A549 treated with Hydrocortisone at 1 μM for 4 hours (cell line): Measurements from ENCODE around the gene HSD11B1L. TPM values are rescaled to one million over a fixed set of nuclear protein-coding genes. Genes with fewer than 3 reads are reported as not detected.

Experiments used
- total RNA-seq: library from RNA; stranded (reverse); fragments of 200-300 nt; extraction: Qiagen RNA extraction; gene quantifications from 5 replicates; pipeline ENCODE4 v1.2.3, GENCODE V29; 2022

HSD11B1L gene
- 3.7 to 5.7 TPM (median 4.5 TPM) in 5 replicates for total RNA-seq

GRCh38 chr19:5680437-5681368 lies at the start of gene HSD11B1L, which contains the start of gene MICOS13:
Gene HSD11B1L, plus strand, starts transcription at chr19:5681027. Its CDS starts 3,806 bp downstream, at chr19:5684833.
Gene MICOS13, minus strand, starts transcription at chr19:5680516. Its CDS starts 30 bp downstream, at chr19:5680486.

DNA sequence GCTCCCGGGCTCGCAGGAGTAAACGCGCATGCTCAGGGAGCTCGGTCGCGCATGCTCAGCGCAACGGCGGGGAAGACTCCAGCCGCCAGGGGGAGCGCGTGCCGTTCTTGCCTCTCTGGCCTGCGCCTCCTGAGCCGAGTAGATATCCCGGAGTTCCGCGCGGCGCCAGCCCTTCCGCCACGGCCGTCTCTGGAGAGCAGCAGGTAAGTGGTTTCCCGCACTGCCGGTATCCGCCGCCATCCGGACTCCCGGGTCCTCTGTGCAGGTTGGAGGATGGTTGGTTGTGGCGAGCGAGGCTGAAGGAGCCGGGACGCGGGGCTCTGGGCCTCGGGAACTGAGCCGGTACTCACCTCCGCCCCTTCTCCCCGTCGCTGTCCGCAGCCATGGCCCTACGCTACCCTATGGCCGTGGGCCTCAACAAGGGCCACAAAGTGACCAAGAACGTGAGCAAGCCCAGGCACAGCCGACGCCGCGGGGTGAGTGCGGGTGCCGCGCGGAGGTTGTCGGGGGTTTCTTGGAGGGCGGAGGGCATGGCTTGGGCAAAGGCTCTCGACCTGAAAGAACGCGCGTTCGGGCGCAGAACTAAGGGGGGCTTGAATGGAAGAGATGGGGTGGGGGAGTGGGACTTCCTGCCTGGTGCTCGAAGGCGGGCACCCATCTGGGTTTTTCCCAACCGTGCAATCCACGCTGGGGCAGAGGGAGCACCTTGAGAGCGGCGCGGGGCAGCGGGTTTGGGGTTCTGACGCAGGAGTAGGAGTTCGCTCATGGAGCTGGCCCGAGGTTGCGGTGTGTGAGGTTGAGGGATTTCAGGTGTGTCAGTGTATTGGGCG lies 9.5 kb downstream of the HSD11B1L start, which contains the start of gene RPL36:
Gene RPL36 (plus strand): TSS at position 171 of the 830 bp plus-strand sequence. CDS start 213 bp downstream, at position 384.

GRCh38 chr19:5719961-5720790 lies 39.3 kb downstream of the HSD11B1L start, which contains the start of the genes CATSPERD and LONP1:
Gene CATSPERD, plus strand, starts transcription at chr19:5720637. Its CDS starts 101 bp downstream, at chr19:5720738.
Gene LONP1, minus strand, starts transcription at chr19:5720146. Its CDS starts 14 bp downstream, at chr19:5720132.

Other genes with a start within 250 kb of the HSD11B1L start
- gene ZNRF4, start 225.6 kb upstream of the HSD11B1L start, total RNA-seq = not detected in 5 replicates
- 2.5 to 3.1 TPM (median 2.8 TPM) in 5 replicates for gene TINCR, start 113.1 kb upstream of the HSD11B1L start, total RNA-seq
- 32.5 to 36.1 TPM (median 33.8 TPM) in 5 replicates for gene SAFB2, start 58.3 kb upstream of the HSD11B1L start, total RNA-seq
- 48.8 to 62.9 TPM (median 51.8 TPM) in 5 replicates for gene SAFB, start 57.9 kb upstream of the HSD11B1L start, total RNA-seq
- 42.9 to 71.6 TPM (median 67.7 TPM) in 5 replicates for gene MICOS13, start 511 bp upstream of the HSD11B1L start, total RNA-seq
- gene RPL36, start 9.3 kb downstream of the HSD11B1L start, total RNA-seq = 626 to 897 TPM (median 766 TPM) in 5 replicates
- gene LONP1, start 39.1 kb downstream of the HSD11B1L start, total RNA-seq = 55.4 to 58.6 TPM (median 57.8 TPM) in 5 replicates
- gene CATSPERD, start 39.6 kb downstream of the HSD11B1L start, total RNA-seq = 0.03 TPM in 2 of 5 replicates, not detected in the others
- 1.3 to 2.8 TPM (median 2.4 TPM) in 5 replicates for gene PRR22, start 103.7 kb downstream of the HSD11B1L start, total RNA-seq
- 26.8 to 30.4 TPM (median 28.9 TPM) in 5 replicates for gene DUS3L, start 110.1 kb downstream of the HSD11B1L start, total RNA-seq
- 0.55 to 1.4 TPM (median 1.2 TPM) in 5 replicates for gene NRTN, start 124.0 kb downstream of the HSD11B1L start, total RNA-seq
- not detected in 5 replicates for gene FUT6, start 158.7 kb downstream of the HSD11B1L start, total RNA-seq
- gene FUT3, start 170.4 kb downstream of the HSD11B1L start, total RNA-seq = 0.05 to 0.06 TPM in 2 of 5 replicates, not detected in the others
- gene FUT5, start 189.5 kb downstream of the HSD11B1L start, total RNA-seq = not detected in 5 replicates
- gene NDUFA11, start 222.8 kb downstream of the HSD11B1L start, total RNA-seq = 181 to 306 TPM (median 282 TPM) in 5 replicates
- 0.34 to 0.62 TPM (median 0.58 TPM) in 5 replicates for gene VMAC, start 223.8 kb downstream of the HSD11B1L start, total RNA-seq
- gene CAPS, start 233.2 kb downstream of the HSD11B1L start, total RNA-seq = 0.74 to 1.9 TPM (median 1.4 TPM) in 5 replicates